GM21381 (cell line): Measurements from ENCODE around the gene XRCC3.

Experiments
- ATAC-seq: cut with Tn5 transposase; IDR thresholded peaks from one replicate; pipeline ENCODE4 v1.9.1; 2021; ENCODE audit warnings: mild to moderate bottlenecking, moderate library complexity; ENCODE audit not compliant: unreplicated experiment

The XRCC3 gene

DNA sequence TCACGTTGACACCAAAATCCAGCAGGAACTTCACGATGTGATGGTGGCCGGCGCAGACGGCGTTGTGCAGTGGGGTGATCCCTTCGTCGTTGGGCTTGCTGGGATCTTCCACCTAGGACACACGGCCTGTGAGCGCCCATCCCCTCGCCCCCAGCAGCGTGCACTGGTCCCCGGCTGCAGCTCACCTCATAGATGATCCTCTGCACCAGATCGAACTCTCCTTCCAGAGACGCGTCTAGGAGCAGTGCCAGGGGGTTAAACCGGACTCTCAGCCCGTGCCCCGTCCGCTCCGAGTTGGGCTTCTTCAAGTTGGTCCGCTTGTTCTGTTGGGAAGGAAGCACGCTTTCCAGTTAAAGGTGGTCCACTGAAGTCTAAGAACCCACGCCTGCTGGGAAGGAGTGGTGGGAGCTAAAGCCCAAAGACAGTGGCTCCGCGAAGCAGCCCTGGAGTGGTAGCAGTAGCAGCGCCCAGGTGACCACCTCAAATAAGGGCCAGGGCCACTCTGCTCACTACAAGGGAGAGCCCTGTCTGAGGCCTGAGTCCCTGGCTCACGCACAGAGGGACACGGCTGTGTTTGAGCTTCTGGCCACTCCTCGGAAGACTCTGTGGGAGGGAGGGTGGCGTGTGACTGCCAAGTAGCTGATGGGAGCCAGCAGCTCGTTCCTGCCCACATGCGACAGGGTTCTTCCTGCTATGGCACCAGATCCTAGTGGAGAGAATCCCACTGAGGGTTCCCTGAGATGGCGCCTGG lies 23.6 kb upstream of the XRCC3 start:
- no peak for ATAC-seq

DNA sequence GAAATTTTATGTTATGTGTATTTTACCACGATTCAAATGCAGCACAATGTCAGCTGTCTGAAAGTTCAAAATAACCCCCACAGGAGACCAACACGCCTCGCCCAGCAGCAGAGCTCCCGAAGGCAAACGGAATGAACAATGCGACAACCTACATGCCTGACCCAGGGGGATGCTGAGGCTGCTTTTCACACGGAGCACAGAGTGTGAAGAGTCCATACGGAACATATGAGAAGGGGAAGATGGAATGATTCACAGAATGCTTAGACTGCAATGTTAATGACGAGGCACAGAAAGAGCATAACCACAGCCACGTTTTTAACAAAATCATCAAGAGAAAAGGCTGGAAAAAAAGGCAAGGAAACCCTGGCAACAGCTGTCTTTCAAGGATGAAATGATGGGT lies 22.9 kb upstream of the XRCC3 start:
- ATAC-seq = no peak

DNA sequence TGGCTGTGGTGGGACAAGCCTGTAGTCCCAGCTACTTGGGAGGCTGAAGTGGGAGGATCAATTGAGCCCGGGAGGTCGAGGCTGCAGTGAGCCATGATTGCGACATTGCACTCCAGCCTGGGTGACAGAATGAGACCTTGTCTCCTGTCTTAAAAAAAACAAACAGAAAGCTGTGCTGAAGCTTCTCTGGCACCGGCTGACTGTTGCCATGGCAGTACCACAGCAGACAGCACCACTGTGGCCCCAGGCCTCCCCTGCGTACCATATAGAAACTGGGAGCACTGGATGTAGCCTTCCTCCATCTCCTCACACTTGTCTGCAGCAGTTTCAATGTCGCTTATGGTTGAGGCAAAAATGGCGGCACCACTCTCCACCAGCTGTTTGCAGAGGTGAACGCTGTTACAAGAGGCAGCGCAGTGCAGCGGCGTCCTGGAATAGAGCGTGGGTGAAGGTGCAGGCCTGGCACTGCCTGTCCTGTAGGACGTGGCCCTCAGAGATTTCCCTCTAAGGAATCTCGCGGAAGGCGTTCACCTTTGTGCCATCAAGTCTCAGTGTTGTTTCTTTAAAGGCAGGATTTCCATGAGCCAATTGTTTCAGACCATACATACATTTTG lies 22.3 kb upstream of the XRCC3 start:
- ATAC-seq = no peak

DNA sequence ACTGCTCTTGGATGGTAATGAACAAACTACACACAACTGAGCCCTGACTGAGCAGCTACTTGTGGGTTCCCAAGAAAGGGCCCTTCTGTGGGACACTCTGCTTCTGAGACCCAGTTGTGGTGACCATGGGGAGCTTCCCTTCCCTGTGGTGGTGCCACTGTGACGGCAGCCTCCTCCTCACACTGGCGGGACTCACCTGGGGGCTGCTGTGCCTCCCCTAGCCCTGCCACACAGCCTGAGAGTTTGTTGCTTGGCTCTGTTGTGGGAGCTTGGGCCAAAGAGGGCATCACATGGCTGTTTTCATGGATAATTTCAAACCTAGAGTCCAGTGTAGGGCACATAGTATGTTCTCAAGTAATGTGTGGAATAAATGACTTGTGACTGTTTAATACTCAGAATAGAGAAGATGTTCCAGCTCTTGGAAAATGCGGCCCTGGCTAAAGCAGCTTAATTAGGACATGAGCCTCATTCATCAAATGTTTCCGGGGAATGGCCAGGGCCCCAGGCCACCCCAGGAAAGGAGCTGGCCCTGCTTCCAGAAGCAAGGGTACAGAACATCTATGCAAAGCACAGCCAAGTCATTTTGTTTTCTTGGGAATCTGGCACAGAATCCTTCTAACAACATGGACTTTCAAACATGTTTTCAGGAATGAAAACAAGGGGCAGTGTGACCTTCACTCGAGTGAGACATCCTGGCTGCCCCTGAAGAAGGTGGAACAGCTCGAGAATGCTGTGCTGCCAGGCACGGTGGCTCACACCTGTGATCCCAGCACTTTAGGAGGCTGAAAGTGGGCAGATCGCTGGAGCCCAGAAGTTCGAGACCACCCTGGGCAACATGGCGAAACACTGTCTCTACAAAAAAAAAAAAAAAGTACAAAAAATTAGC lies 21.5 kb upstream of the XRCC3 start:
- ATAC-seq = no peak

DNA sequence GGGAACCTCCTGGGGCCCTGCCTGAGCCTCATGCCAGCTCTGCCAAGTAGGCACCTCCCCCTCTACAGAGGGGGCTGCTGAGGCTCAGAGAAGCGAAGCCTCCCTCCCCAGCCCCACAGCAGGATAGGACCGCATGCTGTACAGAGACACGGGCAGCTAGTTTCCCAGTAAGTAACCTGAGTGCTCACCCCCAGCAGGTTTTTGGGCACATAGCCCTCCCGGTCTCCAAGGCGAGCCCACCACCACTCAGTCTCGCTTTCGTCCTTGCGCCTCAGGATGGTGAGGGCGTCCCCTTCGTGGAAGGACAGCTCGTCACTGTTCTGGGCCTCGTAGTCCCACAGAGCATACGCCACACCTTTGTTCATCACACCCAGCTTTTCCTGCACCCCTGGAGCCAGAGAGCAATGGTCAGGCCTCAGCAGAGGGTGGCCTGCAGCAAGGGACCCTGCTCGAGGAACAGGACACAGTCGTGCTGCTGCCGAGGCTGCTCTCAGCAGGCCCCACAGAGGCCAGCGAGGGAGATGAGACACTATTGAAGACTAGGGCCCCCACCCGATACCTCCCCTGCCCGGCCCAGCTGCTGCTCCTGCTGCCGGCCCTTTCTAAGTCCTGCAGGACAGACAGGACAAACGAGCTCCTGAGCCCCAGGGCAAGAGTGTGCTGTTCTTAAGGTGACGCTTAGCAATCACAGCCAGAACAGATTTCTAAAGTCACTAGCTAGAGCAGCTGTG lies 20.7 kb upstream of the XRCC3 start:
- no peak for ATAC-seq

DNA sequence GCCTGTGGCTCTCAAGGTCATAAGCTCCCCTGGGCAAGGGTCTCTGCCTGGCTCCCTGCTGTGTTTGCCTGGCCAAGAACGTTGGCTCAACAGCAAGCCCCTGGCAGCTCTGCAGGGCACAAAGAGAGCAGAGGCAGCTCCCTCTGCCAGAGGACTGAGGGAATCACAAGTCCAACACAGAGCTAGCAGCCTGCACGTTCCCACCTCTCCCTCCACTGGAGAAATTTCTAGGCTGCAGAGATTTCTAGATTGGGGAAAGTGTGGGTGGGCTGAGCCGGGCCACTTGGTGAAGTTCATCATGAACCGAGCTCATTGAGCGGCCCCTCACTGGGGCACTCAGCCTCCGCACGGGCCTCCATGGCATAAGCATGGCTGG lies 20.2 kb upstream of the XRCC3 start:
- ATAC-seq = no peak

DNA sequence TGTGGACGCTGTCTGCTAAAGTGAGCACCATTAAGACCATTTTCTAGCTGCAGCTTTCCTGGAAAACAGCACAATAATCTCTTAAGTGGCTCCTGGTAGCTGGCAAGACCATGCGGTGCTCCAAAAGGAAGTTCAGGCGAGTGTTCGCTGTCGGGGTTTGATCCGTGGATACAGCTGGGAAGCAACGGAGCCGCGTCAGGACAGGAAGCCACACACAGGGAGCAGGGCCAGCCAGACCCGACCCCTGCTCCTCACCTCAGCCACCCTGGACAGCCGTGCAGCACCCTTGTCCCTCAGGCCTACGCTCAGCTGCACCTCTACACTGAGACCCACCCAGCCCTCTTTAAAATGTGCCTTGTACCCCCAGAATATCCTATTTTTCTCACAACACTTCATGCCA lies 19.8 kb upstream of the XRCC3 start:
- ATAC-seq = no peak

DNA sequence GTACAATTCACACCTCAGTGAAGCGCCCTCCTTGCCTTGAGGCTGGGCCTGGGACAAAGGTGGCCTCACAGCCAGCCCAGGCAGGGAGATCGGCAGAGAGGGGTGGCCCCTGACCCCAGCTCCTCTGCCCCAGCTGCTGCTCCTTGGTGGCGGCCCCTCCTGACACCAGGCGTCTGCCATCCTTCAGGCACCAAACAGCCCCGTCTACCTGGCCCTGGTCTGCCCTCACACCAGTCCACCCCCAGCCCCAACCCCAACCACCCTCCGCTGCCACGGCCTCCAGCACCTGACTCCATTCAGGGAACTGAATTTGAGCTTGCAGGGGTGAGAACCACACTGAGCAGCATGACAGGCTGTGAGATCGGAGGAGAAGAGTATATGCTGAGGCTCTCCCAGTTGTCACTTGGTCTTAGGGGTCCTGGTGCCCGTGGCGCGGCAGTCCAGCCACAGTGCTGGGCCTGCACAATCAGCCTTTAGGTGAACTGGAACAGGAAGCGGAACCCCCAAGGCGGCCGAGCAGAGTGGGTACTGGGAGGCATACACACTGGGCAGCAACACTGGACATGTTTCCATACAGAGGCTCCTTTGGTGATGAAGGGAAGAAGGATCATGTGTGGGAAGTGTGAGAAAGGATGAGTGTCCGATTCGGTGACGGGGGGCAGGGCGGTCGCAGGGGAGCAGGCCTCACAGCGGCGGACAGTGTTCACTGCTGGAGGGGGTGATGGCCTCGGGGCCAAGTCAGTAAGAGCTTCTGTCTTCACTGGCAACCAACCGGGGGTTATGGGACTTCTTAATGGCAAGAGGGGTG lies 19.0 kb upstream of the XRCC3 start:
- ATAC-seq = no peak

DNA sequence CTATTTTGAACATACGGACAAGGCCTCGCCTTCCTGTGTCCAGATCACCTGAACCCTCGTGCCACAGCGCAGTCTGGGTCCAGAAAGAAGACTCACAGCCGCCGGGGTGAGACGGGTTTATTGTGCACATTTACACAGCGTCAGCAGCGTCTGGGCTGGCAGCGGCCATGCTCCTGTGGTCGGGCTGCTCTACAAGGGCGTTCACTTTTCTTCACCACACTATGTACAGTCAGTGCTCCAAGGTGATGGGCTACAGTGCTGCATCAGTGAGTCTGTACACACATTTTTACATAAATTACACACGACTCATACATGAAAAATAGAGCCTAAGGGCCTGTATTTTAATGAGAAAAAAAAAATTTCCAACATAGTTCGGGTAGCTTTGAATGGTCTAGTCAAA lies 18.4 kb upstream of the XRCC3 start:
- ATAC-seq = no peak

DNA sequence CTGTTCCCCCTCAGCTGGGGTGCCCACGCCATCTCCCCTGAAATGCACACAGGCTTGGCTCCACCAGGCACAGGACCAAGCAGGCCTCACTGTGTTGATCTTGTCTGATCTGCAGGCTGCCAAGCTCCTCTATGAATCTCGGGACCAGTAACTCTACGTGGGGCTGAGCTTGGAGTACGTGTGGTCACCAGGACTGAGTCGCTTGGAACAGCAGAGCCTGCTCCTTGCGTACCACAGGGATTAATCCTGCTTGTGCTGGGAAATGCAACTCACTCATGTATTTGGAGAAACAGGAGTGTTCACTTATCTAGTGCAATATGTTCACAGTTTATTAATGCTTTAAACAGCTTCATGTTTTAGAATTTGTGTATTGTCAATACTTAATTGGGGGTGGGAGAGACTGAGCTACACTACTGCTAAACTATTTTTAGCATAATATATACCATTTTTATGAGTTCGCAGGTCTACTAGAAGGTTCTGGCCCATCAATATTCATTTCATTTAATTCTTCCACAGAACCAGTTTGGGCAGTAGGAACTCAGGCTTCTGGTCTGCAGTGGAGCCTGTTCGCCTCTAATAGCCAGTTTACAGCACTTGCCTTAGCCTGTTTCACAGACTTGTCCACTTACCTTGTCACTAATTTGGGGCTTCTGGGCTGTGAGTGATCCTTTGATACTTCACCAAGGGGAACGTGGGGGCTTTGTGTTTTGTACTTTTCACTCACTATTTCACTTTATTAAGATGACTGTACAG lies 17.8 kb upstream of the XRCC3 start:
- ATAC-seq = no peak

DNA sequence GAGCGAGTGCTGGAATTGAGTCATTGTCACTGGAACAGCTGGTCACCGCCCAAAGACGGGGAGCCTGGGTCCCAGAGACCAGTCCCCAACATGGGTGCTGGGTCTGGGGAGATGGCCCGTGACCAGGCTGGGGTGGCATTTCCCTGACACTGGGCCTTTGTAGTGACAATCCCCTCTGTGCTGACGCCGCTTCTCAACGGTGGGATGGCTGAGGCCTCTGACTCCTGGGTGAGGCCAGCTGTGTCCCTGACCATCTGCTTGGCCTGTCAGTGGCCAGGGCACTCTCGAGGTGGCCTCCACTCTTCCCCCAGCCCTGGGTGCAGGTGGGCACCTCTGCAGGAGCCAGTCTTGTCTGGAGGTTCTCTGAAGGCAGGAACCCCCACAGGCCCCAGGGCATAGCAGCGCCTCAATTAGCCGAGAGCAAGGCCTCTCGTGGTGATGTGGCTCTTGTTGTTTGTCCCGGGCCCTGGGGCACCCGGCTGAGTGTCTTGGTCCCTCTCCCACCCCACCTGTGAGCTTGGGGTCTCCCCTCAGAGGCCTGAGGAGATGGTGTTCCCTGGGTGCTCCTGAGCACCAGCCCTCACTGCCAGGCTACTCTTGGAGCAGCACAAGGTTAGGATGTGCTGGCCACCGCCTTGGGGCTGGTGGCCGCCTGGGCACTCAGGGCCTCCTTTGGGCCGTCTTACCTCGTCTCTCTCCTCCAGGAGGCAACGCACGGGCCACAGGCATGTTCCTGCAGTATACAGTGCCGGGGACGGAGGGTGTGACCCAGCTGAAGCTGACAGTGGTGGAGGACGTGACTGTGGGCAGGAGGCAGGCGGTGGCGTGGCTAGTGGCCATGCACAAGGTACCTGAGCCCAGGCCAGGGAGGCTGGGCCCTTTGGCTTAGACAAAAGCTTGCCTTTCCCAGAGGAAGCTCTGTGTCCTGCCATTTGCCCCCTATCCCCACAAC lies 16.9 kb upstream of the XRCC3 start:
- no peak for ATAC-seq

DNA sequence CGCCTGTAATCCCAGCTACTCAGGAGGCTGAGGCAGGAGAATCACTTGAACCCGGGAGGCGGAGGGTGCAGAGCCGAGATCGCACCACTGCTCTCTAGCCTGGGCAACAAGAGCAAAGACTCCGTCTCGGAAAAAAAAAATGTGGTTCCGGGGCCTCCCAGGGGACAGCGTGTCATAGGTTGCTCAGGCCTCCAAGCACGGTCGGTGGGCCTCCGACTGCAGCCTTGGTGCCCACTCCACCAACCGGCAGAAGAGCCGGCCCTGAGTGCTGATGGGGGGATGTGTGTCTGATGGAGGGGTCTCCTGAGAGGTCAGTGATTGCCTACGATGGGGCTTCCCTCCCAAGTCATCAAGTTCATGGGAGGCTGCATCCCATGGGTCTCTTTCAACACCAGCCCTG lies 16.2 kb upstream of the XRCC3 start:
- ATAC-seq = no peak

DNA sequence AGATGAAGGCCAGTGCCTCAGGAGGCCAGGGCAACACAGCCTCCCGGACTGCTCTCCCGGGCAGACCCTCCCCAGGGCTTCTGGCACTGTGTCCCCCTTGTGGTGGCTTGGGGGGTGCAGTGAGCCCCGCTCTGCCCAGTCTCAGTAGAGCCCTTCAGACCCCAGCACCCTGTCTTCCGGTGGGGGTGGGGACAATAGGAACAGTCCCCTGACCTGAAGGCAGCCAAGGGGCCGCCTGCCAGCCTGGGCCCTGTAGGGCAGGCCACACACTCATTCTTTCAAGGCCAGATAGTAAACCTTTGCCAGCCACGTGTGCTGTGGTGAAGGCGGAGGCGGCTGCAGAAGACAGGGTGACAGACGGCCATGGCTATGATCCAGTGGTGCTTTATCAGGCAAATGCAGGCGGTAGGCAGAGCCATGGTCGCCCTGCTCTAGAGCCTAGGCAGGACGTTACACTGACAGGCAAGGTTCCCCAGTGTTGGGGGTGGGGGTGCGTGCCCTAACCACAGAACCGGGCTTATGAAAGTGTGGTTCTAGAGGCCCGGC lies 15.3 kb upstream of the XRCC3 start:
- no peak for ATAC-seq

DNA sequence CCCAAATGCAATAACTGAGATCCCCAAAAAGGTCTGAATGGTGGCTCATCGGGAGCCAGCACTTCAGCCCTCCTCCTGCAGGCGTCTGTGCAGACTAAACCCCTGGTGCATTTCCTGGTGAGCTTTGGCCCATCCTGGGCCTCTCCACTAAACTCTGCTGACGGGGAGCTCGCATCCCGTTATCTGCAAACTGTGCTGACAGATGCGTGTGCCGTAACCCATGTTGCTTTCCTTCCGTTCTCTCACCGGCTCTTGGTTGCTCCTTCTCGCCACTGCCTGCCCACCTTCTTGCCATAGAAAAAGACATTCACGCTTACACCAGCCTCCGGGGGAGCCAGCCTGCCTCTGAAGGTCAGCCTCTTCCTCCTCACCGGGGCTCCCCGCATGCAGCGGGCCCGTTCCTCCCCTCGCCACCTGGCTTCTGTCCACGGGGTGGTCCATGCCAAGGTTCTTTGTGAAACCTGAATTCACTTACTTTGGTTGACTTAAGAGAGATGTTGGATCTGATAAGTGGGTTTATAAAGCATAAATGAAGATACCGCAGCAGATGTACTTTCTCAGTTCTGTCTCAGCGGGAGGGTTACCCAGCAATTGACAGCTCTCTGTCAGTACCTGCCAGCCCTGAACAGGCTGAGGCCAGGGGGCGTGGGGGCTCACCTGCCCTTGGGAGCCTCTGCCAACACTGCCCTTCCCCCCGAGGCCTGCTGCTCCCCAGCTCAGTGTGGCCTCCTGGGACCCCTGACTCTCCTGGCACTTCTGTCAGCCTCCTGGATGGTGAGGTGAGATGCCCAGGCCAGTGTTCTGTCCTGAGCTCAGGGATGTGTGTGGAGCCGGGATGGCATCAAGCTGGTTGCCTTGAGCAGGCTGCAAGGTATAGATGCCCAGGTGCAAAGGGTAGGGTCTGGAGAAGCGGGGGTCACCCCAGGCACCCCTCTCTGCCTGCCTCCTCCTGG lies 14.5 kb upstream of the XRCC3 start:
- no peak for ATAC-seq

DNA sequence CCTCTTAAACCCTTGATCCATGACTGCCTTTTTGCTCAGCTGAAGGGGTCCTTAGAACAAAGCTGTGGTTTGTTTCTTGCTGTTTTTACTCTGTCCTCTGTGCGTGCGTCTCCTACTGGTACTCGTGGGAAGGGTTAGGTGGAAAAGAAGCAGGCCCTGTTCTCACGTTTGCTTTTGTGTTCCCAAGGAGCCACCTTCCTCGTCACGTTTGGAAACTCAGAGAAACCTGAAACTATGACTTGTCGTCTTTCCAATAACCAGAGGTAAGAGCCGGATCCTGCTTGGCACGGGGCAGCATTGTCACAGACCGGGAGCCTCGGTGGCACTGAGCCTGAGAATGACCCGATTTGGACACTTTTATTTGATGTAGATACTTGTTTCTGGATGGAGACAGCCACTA lies 13.5 kb upstream of the XRCC3 start:
- ATAC-seq = no peak

DNA sequence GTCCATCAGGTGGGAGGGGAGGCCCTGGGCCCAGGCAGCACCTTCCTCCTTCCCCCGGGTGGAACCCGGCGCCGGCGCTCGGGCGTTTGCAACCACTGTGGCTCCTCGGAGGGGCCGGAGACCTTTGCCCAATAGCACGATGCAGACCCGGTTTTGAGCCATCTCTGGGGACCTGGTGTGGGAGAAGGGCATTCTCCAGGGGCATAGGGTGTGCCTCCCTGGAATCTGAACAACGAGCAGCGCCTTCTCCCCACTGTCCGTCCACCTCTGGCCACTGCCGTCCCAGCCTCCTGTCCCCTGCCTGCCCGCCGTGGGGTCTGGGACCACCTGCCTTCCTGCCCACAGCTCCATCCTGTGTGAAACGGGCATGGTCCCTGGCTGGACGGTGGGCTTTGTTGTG lies 12.9 kb upstream of the XRCC3 start:
- no peak for ATAC-seq

DNA sequence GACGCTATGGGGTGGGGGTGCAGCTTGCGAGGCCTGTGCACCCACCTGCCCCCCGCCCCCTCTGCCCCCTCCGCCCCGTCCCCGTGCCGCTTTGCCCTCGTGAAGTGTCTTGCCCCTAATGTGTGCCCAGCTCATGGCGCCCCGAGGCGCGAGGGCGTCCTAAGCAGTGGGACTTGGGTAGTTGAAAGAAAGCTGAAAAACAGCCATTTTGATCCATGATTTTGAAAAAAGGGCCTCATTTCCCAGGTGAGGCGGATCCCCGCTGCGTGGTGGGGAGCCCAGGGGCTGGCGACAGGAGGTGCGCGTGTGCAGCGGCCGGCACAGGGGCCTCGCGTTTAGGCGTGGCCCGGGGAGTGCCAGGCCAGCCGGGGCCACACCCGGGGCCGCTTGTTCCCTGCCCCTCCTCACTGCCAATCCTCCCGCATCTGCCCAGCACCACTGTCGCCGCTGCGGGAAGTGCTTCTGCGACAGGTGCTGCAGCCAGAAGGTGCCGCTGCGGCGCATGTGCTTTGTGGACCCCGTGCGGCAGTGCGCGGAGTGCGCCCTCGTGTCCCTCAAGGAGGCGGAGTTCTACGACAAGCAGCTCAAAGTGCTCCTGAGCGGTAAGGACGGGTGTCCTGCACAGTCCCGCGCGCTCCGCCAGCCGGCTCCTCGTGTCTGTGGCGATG lies 12.2 kb upstream of the XRCC3 start:
- ATAC-seq = no peak
